Mucosa of rectum (tissue), 2 donors: ENCODE measurements around the gene ACTG2.
"Not testable (repeated sequence)": the region's sequence is repeated elsewhere in the genome, so short reads cannot be mapped to it uniquely, and the experiment has no call there.

Experiments used
- H3K27ac ChIP-seq, 2 donors: one replicate each; pipeline ENCODE4 v1.7.0; 2013; ENCODE audit warnings: inconsistent platforms in 2 of 2, low read depth in 2 of 2, low read length in 2 of 2
- H3K27me3 ChIP-seq, 2 donors: one replicate each; pipeline ENCODE4 v1.7.0; 2013; ENCODE audit warnings: low read length in 2 of 2; ENCODE audit not compliant: control insufficient read depth in 2 of 2, insufficient read depth in 2 of 2
- H3K36me3 ChIP-seq, 2 donors: one replicate each; pipeline ENCODE4 v1.7.0; 2013; ENCODE audit warnings: low read length in 2 of 2; ENCODE audit not compliant: control insufficient read depth in 2 of 2, insufficient read depth in 2 of 2
- H3K4me1 ChIP-seq, 2 donors: one replicate each; pipeline ENCODE4 v1.7.0; 2013; ENCODE audit warnings: low read length in 2 of 2, mild to moderate bottlenecking in 1 of 2; ENCODE audit not compliant: control insufficient read depth in 2 of 2, insufficient read depth in 2 of 2
- H3K4me3 ChIP-seq, 2 donors: one replicate each; pipeline ENCODE4 v1.7.0; 2013; ENCODE audit warnings: low read length in 2 of 2
- H3K9ac ChIP-seq, 2 donors: one replicate each; pipeline ENCODE4 v1.7.0; 2013; ENCODE audit warnings: low read length in 2 of 2, low read depth in 1 of 2, mild to moderate bottlenecking in 1 of 2
- H3K9me3 ChIP-seq, 2 donors: one replicate each; pipeline ENCODE4 v1.7.0; 2013; ENCODE audit warnings: low read length in 2 of 2; ENCODE audit not compliant: control insufficient read depth in 2 of 2
- donor health status: healthy.
- donor health status: Normal muscosa, but diverticular disease.

ACTG2 gene

DNA sequence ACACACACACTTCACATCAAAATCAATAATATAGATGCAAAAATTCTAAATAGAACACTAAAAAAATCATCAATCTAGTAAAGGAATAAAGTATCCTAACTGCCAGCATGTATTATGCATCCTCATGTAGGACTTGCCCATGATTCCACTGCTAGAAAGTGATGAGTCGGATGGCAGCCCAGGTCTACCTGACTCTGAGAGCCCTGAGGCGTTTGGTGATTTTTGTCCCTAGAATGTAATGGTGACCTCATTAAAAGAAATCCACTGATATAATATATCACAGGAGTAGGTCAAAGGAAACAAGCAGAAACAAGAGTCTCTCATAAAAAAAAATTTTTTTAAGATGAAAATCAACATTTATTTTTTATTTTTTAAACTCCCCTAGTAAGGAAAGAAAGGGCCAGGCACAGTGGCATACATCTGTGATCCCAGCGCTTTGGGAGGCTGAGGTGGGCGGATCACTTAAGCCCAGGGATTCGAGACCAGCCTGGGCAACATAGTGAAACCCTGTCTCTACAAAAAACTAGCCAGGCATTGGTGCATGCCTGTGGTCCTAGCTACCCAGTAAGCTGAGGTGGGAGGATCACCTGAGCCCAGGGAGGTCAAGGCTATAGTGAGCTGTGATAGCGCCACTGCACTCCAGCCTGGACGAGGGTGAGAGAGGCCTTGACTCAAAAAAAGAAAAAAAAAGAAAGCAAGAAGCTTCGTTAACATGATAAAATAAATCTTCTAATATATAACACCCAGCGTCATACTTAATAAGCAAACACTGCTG lies 24.4 kb upstream of the ACTG2 start:
- no peak overlapping the region for H3K4me3 ChIP-seq
- H3K4me1 ChIP-seq, result no peaks in the 10 kb centered on the region
- no peak overlapping the region for H3K9ac ChIP-seq
- H3K36me3 ChIP-seq, result peaks cover 25 to 30% of the 10 kb centered on the region in 2 donors
- no peak overlapping the region for H3K27ac ChIP-seq
- H3K9me3 ChIP-seq, result no peaks in the 10 kb centered on the region
- no peaks in the 10 kb centered on the region for H3K27me3 ChIP-seq

DNA sequence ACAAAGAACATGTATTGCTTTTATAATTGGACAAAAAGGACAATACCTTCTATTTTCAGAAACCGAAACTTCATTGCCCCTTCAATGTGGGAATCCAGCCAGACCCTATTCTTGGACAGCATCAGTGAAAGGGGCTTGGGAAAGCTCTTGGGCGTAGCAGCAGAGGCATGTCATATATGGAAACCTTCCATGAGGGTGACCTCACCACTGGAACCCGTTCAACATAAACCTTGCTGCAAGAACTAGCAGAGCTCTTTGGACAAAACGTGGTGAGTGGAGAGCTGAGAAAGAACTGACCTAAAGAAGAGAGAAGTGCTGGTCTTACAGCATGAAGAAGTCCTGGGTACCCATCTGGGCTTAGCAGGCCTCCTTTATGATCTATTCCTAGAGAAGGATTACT lies 22.7 kb upstream of the ACTG2 start:
- H3K9ac ChIP-seq, result no peak overlapping the region
- no peaks in the 10 kb centered on the region for H3K27me3 ChIP-seq
- peaks cover 12 to 17% of the 10 kb centered on the region in 2 donors for H3K36me3 ChIP-seq
- no peaks in the 10 kb centered on the region for H3K9me3 ChIP-seq
- H3K4me3 ChIP-seq, result no peak overlapping the region
- H3K27ac ChIP-seq, result peak overlapping the region; percentile 4 to 5
- no peaks in the 10 kb centered on the region for H3K4me1 ChIP-seq

DNA sequence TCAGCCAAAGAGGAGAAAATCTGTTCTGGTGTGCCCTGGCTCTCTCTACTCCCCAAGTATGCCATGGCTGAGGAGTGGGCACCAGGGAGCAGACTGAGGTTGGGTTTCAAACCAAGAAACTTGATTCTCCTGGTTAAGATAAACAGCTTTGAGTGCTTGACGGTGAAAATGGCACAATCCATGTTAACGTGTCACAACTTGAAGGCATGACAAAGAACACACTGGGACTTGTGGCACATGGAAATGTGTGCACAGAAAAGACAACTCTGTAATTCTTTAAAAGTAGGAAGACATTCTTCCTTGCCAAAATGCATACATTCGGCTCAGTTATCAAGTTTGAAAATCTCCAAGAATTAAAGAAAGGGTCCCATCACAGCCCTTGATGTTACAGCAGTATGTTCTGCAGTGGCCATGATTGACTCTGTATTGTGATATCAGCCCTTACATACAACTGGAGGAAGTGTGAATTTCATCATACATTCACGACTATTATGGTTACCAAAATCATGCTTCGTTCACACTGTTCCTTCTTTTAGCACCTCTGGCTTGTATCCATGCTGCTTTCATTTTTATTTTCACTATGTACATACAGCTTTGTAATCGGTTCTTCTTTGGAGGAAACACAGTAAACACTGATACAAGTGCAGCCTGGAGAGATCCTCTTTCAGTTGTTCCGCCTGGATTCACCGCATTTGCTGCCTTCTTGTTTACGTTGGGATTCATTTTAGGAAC lies 15.6 kb upstream of the ACTG2 start:
- no peaks in the 10 kb centered on the region for H3K9me3 ChIP-seq
- H3K36me3 ChIP-seq, result no peaks in the 10 kb centered on the region
- H3K4me1 ChIP-seq, result no peaks in the 10 kb centered on the region
- H3K9ac ChIP-seq, result no peak overlapping the region
- H3K27me3 ChIP-seq, result no peaks in the 10 kb centered on the region
- H3K4me3 ChIP-seq, result peak overlapping the region in 1 of 2 donors; percentile 17
- H3K27ac ChIP-seq, result peak overlapping the region in 1 of 2 donors; percentile 3

DNA sequence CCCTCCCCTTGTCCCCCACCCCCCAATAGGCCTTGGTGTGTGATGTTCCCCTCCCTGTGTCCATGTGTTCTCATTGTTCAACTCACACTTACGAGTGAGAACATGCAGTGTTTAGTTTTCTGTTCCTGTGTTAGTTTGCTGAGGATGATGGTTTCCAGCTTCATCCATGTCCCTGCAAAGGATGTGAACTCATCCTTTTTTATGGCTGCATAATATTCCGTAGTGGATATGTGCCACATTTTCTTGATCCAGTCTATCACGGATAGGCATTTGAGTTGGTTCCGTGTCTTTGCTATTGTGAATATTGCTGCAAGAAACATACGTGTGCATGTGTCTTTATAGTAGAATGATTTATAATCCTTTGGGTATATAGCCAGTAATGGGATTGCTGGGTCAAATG lies 14.8 kb upstream of the ACTG2 start:
- not testable (repeated sequence) for H3K4me3 ChIP-seq, H3K36me3 ChIP-seq
- peak overlapping the region in 1 of 2 donors; percentile 3 for H3K27ac ChIP-seq

DNA sequence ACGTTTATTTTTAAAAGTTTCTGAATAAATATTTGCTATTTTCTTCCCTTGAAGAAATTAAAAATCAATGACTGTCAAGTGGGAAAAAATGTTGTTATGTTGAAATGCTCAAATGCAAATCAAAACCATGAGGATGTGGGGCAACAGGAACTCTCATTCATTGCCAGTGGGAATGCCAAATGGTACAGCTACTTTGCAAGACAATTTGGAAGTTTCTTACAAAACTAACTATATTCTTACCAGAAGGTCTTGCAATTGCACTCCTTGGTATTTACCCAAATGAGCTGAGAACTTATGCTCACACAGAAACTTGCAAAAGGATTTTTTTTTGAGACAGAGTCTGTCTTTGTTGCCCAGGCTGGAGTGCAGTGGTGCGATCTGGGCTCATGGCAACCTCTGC lies 7.4 kb upstream of the ACTG2 start:
- no peaks in the 10 kb centered on the region for H3K4me1 ChIP-seq
- H3K4me3 ChIP-seq, result no peak overlapping the region
- no peaks in the 10 kb centered on the region for H3K36me3 ChIP-seq
- no peak overlapping the region for H3K9ac ChIP-seq
- H3K27ac ChIP-seq, result no peak overlapping the region
- H3K27me3 ChIP-seq, result no peaks in the 10 kb centered on the region
- no peaks in the 10 kb centered on the region for H3K9me3 ChIP-seq

More for the DNA sequence above, 14.8 kb upstream of the ACTG2 start:
- not testable (repeated sequence) for H3K9me3 ChIP-seq, H3K27me3 ChIP-seq, H3K9ac ChIP-seq, H3K4me1 ChIP-seq

DNA sequence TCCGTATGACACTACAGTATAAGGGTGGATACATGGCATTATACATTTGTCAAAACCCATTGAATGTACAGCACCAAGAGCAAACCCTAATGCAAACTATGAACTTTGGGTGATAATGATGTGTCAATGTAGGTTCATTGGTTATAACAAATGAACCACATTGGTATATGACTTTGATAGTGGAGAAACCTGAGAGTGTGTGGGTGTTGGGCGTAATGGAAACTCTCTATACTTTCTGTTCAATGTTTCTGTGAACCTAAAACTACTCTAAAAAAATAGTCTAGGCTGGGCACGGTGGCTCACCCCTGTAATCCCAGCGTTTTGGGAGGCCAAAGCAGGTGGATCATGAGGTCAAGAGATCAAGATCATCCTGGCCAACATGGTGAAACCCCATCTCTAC lies 6.5 kb upstream of the ACTG2 start:
- Histone ChIP-seq H3K36me3 (no peaks in the 10 kb centered on the region), H3K27ac (no peak overlapping the region), H3K9me3 (no peaks in the 10 kb centered on the region), H3K9ac (no peak overlapping the region), H3K27me3 (no peaks in the 10 kb centered on the region), H3K4me3 (no peak overlapping the region), H3K4me1 (no peaks in the 10 kb centered on the region)

DNA sequence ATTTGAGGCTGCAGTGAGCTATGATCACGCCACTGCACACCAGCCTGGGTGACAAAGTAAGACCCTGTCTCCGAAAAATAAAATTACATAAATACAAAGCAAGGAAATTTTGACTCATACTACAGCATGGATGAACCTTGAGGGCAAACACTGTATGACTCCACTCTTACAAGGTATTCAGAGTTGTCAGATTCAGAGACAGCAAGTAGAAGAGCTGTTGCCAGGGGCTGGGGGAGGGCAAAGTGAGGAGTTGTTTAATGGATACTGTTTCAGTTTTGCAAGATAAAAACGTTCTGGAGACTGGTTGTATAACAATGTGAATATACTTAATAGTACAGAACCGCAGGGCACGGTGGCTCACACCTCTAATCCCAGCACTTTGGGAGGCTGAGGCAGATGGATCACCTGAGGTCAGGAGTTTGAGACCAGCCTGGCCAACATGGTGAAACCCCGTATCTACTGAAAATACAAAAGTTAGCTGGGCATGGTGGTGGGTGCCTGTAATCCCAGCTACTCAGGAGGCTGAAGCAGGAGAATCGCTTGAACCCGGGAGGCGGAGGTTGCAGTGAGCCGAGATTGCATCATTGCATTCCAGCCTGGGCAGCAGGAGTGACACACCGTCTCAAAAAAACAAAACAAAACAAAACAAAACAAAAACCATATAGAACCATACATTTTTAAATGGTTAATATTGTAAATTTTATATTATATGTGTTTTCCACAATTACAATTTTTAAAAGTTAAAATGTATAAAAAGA lies 5.0 kb upstream of the ACTG2 start:
- H3K9ac ChIP-seq, H3K4me1 ChIP-seq, H3K9me3 ChIP-seq, H3K4me3 ChIP-seq, H3K36me3 ChIP-seq, H3K27ac ChIP-seq, H3K27me3 ChIP-seq: not testable (repeated sequence)

DNA sequence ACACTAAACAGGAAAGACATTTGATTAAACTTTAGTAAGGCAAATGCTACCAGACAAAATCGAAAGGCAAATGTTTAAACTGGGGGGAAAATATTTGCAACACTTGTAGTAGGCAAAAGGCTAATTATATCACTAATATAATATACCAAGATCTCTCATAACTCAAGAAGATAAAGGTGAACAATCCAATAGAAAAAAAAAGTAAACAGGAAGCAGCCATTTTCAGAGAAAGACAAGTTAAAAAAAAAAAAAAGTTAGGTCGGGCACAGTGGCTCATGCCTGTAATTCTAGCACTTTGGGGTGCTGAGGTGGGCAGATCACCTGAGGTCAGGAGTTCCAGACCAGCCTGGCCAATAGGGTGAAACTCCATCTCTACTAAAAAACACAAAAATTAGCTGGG lies 4.4 kb upstream of the ACTG2 start:
- no peaks in the 10 kb centered on the region for H3K4me1 ChIP-seq
- no peak overlapping the region for H3K27ac ChIP-seq
- H3K36me3 ChIP-seq, result no peaks in the 10 kb centered on the region
- no peak overlapping the region for H3K4me3 ChIP-seq
- no peaks in the 10 kb centered on the region for H3K9me3 ChIP-seq
- H3K9ac ChIP-seq, result no peak overlapping the region
- H3K27me3 ChIP-seq, result no peaks in the 10 kb centered on the region

DNA sequence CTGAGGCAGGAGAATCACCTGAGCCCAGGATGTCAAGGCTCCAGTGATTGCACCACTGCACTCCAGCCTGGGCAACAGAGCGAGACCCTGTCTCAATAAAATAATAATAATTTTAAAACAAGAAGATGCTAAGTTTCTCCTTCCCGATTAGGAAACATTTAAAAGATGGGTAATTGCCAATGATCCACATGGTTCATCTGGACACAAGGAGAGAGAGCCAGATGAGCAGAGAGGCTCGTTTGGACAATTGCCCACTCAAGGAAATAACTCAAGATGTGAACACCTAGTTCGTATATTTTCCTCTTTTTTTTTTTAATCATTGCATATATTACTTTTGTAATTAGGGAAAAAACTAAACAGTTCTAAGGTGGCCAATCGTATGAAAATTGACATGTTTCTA lies 3.6 kb upstream of the ACTG2 start:
- no peaks in the 10 kb centered on the region for H3K27me3 ChIP-seq
- no peaks in the 10 kb centered on the region for H3K36me3 ChIP-seq
- no peaks in the 10 kb centered on the region for H3K9me3 ChIP-seq
- no peak overlapping the region for H3K4me3 ChIP-seq
- H3K27ac ChIP-seq, result no peak overlapping the region
- H3K9ac ChIP-seq, result no peak overlapping the region
- no peaks in the 10 kb centered on the region for H3K4me1 ChIP-seq
